Activated naive CD4-positive, alpha-beta T cell treated with anti-CD3 and anti-CD28 coated beads for 36 hours (primary cell): ENCODE measurements around the gene WAC. TPM values are rescaled to one million over a fixed set of nuclear protein-coding genes. Genes with fewer than 3 reads are reported as not detected.
A peak's percentile ranks its signal among the peaks of the same experiment; 100 is the strongest.

ENCODE experiments used
- CTCF ChIA-PET: fragments of 350-600 bp; sonication (Branson Sonifier 250); formaldehyde crosslinking; loops from one replicate; lab custom pipeline; 2021; ENCODE audit warnings: antibody characterized with exemption; lab: Charles Lee
- DNase-seq: peaks from one replicate; pipeline ENCODE4 v3.0.0-alpha.2; 2020
- H3K27ac Mint-ChIP-seq: one replicate; pipeline ENCODE4 v1.8.0; 2021; ENCODE audit warnings: mild to moderate bottlenecking, mixed read lengths
- H3K27me3 Mint-ChIP-seq: one replicate; pipeline ENCODE4 v1.8.0; 2021; ENCODE audit warnings: low read depth, mixed read lengths
- H3K36me3 Mint-ChIP-seq: one replicate; pipeline ENCODE4 v1.8.0; 2021; ENCODE audit warnings: low read depth, mixed read lengths
- H3K4me1 Mint-ChIP-seq: one replicate; pipeline ENCODE4 v1.8.0; 2021; ENCODE audit warnings: low read depth, mixed read lengths
- H3K4me3 Mint-ChIP-seq: one replicate; pipeline ENCODE4 v1.8.0; 2021; ENCODE audit warnings: mild to moderate bottlenecking, moderate library complexity, mixed read lengths
- H3K9me3 Mint-ChIP-seq: one replicate; pipeline ENCODE4 v1.8.0; 2021; ENCODE audit warnings: mixed read lengths
- intact Hi-C: fragments of 100-400 bp; cut with micrococcal nuclease; formaldehyde crosslinking; loops from one replicate; pipeline ENCODE4 v1.15.1; 2023
- total RNA-seq, 2 experiments: library from RNA; stranded (reverse); gene quantifications; one replicate each; pipeline ENCODE4 v1.2.3, GENCODE V29; 2021

Gene WAC
- total RNA-seq, 2 experiments from 2014 or later: 77.1 to 82.9 TPM

- CTCF ChIA-PET: interaction anchor here (0.6 to 1.1 kb wide), 2 partner anchors 32 to 71 kb away, joined by 3 to 5 read pairs; no protein-coding TSS in a partner anchor
- Mint-ChIP-seq H3K27ac (no peak overlapping the region), H3K4me3 (no peak overlapping the region), H3K4me1 (no peaks in the 10 kb centered on the region), H3K36me3 (no peaks in the 10 kb centered on the region), H3K9me3 (no peaks in the 10 kb centered on the region), H3K27me3 (peaks cover 9% of the 10 kb centered on the region)
- no peak for DNase-seq
- intact Hi-C loops: no loop called here
These were observed 128.1 kb downstream of the WAC start for GRCh38 chr10:28661035-28661434.

GRCh38 chr10:28663576-28664368, 130.9 kb downstream of the WAC start:
- Mint-ChIP-seq H3K9me3 (no peaks in the 10 kb centered on the region), H3K4me3 (no peak overlapping the region), H3K36me3 (no peaks in the 10 kb centered on the region), H3K27me3 (peaks cover 30% of the 10 kb centered on the region), H3K27ac (no peak overlapping the region), H3K4me1 (peaks cover 7% of the 10 kb centered on the region)
- intact Hi-C loops: loop anchor here (1.0 kb wide), 4 partner anchors 35 to 641 kb away; no protein-coding TSS in a partner anchor
- CTCF ChIA-PET: interaction anchor here (0.5 to 2.5 kb wide), 24 partner anchors 10 to 1822 kb away, joined by 3 to 25 read pairs (median 3); partner anchors contain the start of gene BAMBI
- DNase-seq: peak; percentile 84

DNA sequence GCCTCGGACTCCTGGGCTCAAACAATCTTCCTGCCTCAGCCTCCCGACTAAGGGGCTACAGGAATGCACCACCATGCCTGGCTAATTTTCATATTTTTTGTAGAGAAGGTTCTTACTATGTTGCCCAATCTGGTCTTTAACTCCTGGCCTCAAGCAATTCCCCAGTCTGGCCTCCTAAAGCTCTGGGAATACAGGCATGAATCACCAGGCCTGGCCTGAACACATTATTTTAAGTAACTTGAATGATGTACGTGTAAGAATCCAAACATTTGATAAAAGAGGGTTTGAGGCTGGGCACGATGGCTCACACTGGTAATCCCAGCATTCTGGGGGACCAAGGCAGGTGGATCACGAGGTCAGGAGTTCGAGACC, 131.4 kb downstream of the WAC start:
- no peak for DNase-seq
- CTCF ChIA-PET: interaction anchor here (0.5 to 2.5 kb wide), 21 partner anchors 10 to 1821 kb away, joined by 3 to 25 read pairs (median 3); partner anchors contain the start of gene BAMBI
- no peak overlapping the region for H3K4me3 Mint-ChIP-seq

GRCh38 chr10:28666751-28667467, 134.0 kb downstream of the WAC start:
- H3K4me1 Mint-ChIP-seq: peaks cover 11% of the 10 kb centered on the region
- H3K27ac Mint-ChIP-seq: no peak overlapping the region
- intact Hi-C loops: no loop called here
- CTCF ChIA-PET: interaction anchor here (0.7 to 1.1 kb wide), 2 partner anchors 9 to 73 kb away, joined by 3 read pairs; no protein-coding TSS in a partner anchor
- no peak for DNase-seq
- peaks cover 51% of the 10 kb centered on the region for H3K27me3 Mint-ChIP-seq
- no peaks in the 10 kb centered on the region for H3K36me3 Mint-ChIP-seq
- H3K9me3 Mint-ChIP-seq: no peaks in the 10 kb centered on the region
- H3K4me3 Mint-ChIP-seq: no peak overlapping the region

More for the DNA sequence above, 131.4 kb downstream of the WAC start:
- H3K4me1 Mint-ChIP-seq: peaks cover 11% of the 10 kb centered on the region
- intact Hi-C loops: loop anchor here (1.0 kb wide), 3 partner anchors 36 to 640 kb away; no protein-coding TSS in a partner anchor
- H3K9me3 Mint-ChIP-seq: no peaks in the 10 kb centered on the region
- no peak overlapping the region for H3K27ac Mint-ChIP-seq
- peaks cover 36% of the 10 kb centered on the region for H3K27me3 Mint-ChIP-seq
- H3K36me3 Mint-ChIP-seq: no peaks in the 10 kb centered on the region

- CTCF ChIA-PET: interaction anchor here (0.6 kb wide), 1 partner anchor 325 kb away, joined by 4 read pairs; no protein-coding TSS in a partner anchor
These were observed 135.7 kb downstream of the WAC start for GRCh38 chr10:28668363-28669226.

GRCh38 chr10:28669227-28670173, 136.6 kb downstream of the WAC start:
- intact Hi-C loops: loop anchor here (10.0 kb wide), 2 partner anchors 335 to 735 kb away; no protein-coding TSS in a partner anchor
- Mint-ChIP-seq H3K4me3 (peak overlapping the region; percentile 80), H3K27me3 (peaks cover 49% of the 10 kb centered on the region), H3K27ac (no peak overlapping the region), H3K9me3 (no peaks in the 10 kb centered on the region), H3K4me1 (peaks cover 11% of the 10 kb centered on the region), H3K36me3 (no peaks in the 10 kb centered on the region)
- CTCF ChIA-PET: interaction anchor here (0.6 kb wide), 1 partner anchor 650 kb away, joined by 3 read pairs; no protein-coding TSS in a partner anchor
- DNase-seq: no peak

More at GRCh38 chr10:28668363-28669226, 135.7 kb downstream of the WAC start:
- H3K9me3 Mint-ChIP-seq: no peaks in the 10 kb centered on the region
- H3K36me3 Mint-ChIP-seq: no peaks in the 10 kb centered on the region
- H3K4me1 Mint-ChIP-seq: peaks cover 11% of the 10 kb centered on the region
- H3K27ac Mint-ChIP-seq: no peak overlapping the region
- H3K4me3 Mint-ChIP-seq: peak overlapping the region; percentile 80
- H3K27me3 Mint-ChIP-seq: peaks cover 50% of the 10 kb centered on the region
- intact Hi-C loops: no loop called here
- peak; percentile 75 for DNase-seq

Other genes with a start within 250 kb of the WAC start
- 10 to 100 TPM; 23.6 to 25.4 TPM for gene MPP7, start 230.1 kb upstream of the WAC start, total RNA-seq
- under 1 TPM; 0.57 to 0.59 TPM for gene BAMBI, start 144.4 kb downstream of the WAC start, total RNA-seq